Suprapubic skin (tissue), 4 donors: ENCODE data around the gene CLDND2. TPM values are rescaled to one million over a fixed set of nuclear protein-coding genes. Genes with fewer than 3 reads are reported as not detected.

Experiments
- DNase-seq, 2 donors: peaks; one replicate each; pipeline ENCODE4 v3.0.0-alpha.2; 2019; ENCODE audit warnings: low spot score in 2 of 2
- H3K27ac ChIP-seq: fragments of 200-600 bp; sonication (generic); one replicate; pipeline ENCODE4 v1.5.1; 2019
- H3K27me3 ChIP-seq: fragments of 200-600 bp; sonication (generic); one replicate; pipeline ENCODE4 v1.5.1; 2019
- H3K36me3 ChIP-seq: fragments of 200-600 bp; sonication (generic); one replicate; pipeline ENCODE4 v1.5.1; 2019
- H3K4me1 ChIP-seq: fragments of 200-600 bp; sonication (generic); one replicate; pipeline ENCODE4 v1.5.1; 2019
- H3K4me3 ChIP-seq: fragments of 200-600 bp; sonication (generic); one replicate; pipeline ENCODE4 v1.5.1; 2019; ENCODE audit warnings: mild to moderate bottlenecking
- H3K9me3 ChIP-seq: fragments of 200-600 bp; sonication (generic); one replicate; pipeline ENCODE4 v1.5.1; 2019
- CTCF ChIP-seq, 2 donors: fragments of 200-600 bp in 1 of 2; fragments of 450-650 bp in 1 of 2; sonication (generic) in 1 of 2; IDR thresholded peaks; one replicate each; pipeline ENCODE4 v1.5.1; 2016 to 2019; ENCODE audit warnings: antibody characterized with exemption in 2 of 2, mild to moderate bottlenecking in 1 of 2, moderate library complexity in 1 of 2
- EP300 ChIP-seq: sonication (generic); formaldehyde crosslinking; IDR thresholded peaks from one replicate; pipeline ENCODE4 v1.6.1; 2017; ENCODE audit warnings: antibody characterized with exemption
- POLR2A ChIP-seq, 2 donors: fragments of 450-650 bp; IDR thresholded peaks; one replicate each; pipeline ENCODE4 v1.6.1; 2017; ENCODE audit warnings: antibody characterized with exemption in 2 of 2, mild to moderate bottlenecking in 2 of 2, moderate library complexity in 2 of 2
- POLR2AphosphoS5 ChIP-seq, 3 donors: sonication (generic); formaldehyde crosslinking; IDR thresholded peaks; one replicate each; pipeline ENCODE4 v1.6.1; 2017; ENCODE audit warnings: antibody characterized with exemption in 3 of 3
- WGBS: methylation state at CpG from one replicate; pipeline ENCODE4 v1.1.5; 2018; 5-methylcytosine and 5-hydroxymethylcytosine counted together
- total RNA-seq, 4 donors: library from RNA; depleted of rRNA; stranded (reverse); fragments of >200 nt; gene quantifications; one replicate each; pipeline ENCODE4 v1.1.0, GENCODE V29; 2016

CLDND2 gene
- total RNA-seq, 4 donors from 2014 or later, result not detected

GRCh38 chr19:51377422-51377821 lies 8.6 kb upstream of the CLDND2 start:
- 75% methylated on average over 2 of the region's 2 CpGs for WGBS
- Histone ChIP-seq H3K27me3 (no peaks in the 10 kb centered on the region), H3K9me3 (no peaks in the 10 kb centered on the region), H3K4me1 (no peaks in the 10 kb centered on the region), H3K4me3 (no peak overlapping the region), H3K27ac (no peak overlapping the region), H3K36me3 (no peaks in the 10 kb centered on the region)
- DNase-seq, result no peak
- TF ChIP-seq CTCF (IDR thresholded peaks at IDR 0.05) (no peak), EP300 (no peak), POLR2AphosphoS5 (IDR thresholded peaks at IDR 0.05) (no peak), POLR2A (IDR thresholded peaks at IDR 0.05) (no peak)

GRCh38 chr19:51375504-51376221 lies 6.9 kb upstream of the CLDND2 start:
- DNase-seq, result no peak
- H3K27me3 ChIP-seq, result no peaks in the 10 kb centered on the region
- TF ChIP-seq POLR2AphosphoS5 (IDR thresholded peaks at IDR 0.05) (no peak), EP300 (no peak), CTCF (IDR thresholded peaks at IDR 0.05) (no peak), POLR2A (IDR thresholded peaks at IDR 0.05) (no peak)
- no peak overlapping the region for H3K27ac ChIP-seq
- 78% methylated on average over 10 of the region's 11 CpGs for WGBS
- no peaks in the 10 kb centered on the region for H3K4me1 ChIP-seq
- H3K36me3 ChIP-seq, result no peaks in the 10 kb centered on the region
- no peaks in the 10 kb centered on the region for H3K9me3 ChIP-seq
- no peak overlapping the region for H3K4me3 ChIP-seq

GRCh38 chr19:51372649-51373504 lies 4.1 kb upstream of the CLDND2 start, which contains the start of gene NKG7:
NKG7 (minus strand) TSS chr19:51372654; CDS start chr19:51372535, 119 bp downstream.
- WGBS, result 52% methylated on average over 8 of the region's 9 CpGs
- Histone ChIP-seq H3K9me3 (no peaks in the 10 kb centered on the region), H3K27me3 (no peaks in the 10 kb centered on the region), H3K27ac (no peak within 1 kb of the TSS), H3K4me1 (peaks cover 5% of the 10 kb centered on the region), H3K36me3 (no peaks in the 10 kb centered on the region), H3K4me3 (no peak within 1 kb of the TSS)
- no peak for DNase-seq
- TF ChIP-seq EP300 (no peak), CTCF (IDR thresholded peaks at IDR 0.05) (no peak), POLR2AphosphoS5 (IDR thresholded peaks at IDR 0.05) (no peak)

GRCh38 chr19:51372021-51372648 lies 3.3 kb upstream of the CLDND2 start:
- no peak for DNase-seq
- peaks cover 9% of the 10 kb centered on the region for H3K4me1 ChIP-seq
- no peak overlapping the region for H3K27ac ChIP-seq
- TF ChIP-seq CTCF (IDR thresholded peaks at IDR 0.05), result no peak
- H3K4me3 ChIP-seq, result no peak overlapping the region
- H3K9me3 ChIP-seq, result no peaks in the 10 kb centered on the region
- no peaks in the 10 kb centered on the region for H3K36me3 ChIP-seq
- WGBS, result 86% methylated on average over 14 of the region's 18 CpGs
- H3K27me3 ChIP-seq, result no peaks in the 10 kb centered on the region

GRCh38 chr19:51371186-51371690 lies 2.4 kb upstream of the CLDND2 start:
- no peaks in the 10 kb centered on the region for H3K36me3 ChIP-seq
- WGBS, result 73% methylated on average over 8 of the region's 8 CpGs
- peaks cover 14% of the 10 kb centered on the region for H3K4me1 ChIP-seq
- H3K27me3 ChIP-seq, result no peaks in the 10 kb centered on the region
- no peak overlapping the region for H3K4me3 ChIP-seq
- TF ChIP-seq POLR2AphosphoS5 (IDR thresholded peaks at IDR 0.05) (no peak), POLR2A (IDR thresholded peaks at IDR 0.05) (no peak), EP300 (no peak), CTCF (IDR thresholded peaks at IDR 0.05) (no peak)
- DNase-seq, result no peak
- no peak overlapping the region for H3K27ac ChIP-seq
- no peaks in the 10 kb centered on the region for H3K9me3 ChIP-seq
